Stimulated activated effector memory CD8-positive, alpha-beta T cell treated with anti-CD3 and anti-CD28 coated beads, Interleukin-12 subunit alpha, Interleukin-12 subunit beta, amount 100 ng/mL, for 72 hours (primary cell): ENCODE results near the gene IGSF22.
A peak's percentile ranks its signal among the peaks of the same experiment; 100 is the strongest.

Experiments used
- ATAC-seq: fragments of 150-1000 bp; cut with Tn5 transposase; 2 replicates; pipeline ENCODE4 v1.10.0; 2021
- DNase-seq, 2 donors: peaks; one replicate each; pipeline ENCODE4 v3.0.0; 2021 to 2022; ENCODE audit warnings: low spot score in 2 of 2
- H3K27ac Mint-ChIP-seq: one replicate; pipeline ENCODE4 v1.8.0; 2022; ENCODE audit warnings: mild to moderate bottlenecking, mixed read lengths
- H3K36me3 Mint-ChIP-seq: one replicate; pipeline ENCODE4 v1.8.0; 2022; ENCODE audit warnings: mild to moderate bottlenecking, mixed read lengths
- H3K4me1 Mint-ChIP-seq: one replicate; pipeline ENCODE4 v1.8.0; 2022; ENCODE audit warnings: mixed read lengths
- H3K4me3 Mint-ChIP-seq: one replicate; pipeline ENCODE4 v1.8.0; 2022; ENCODE audit warnings: mild to moderate bottlenecking, mixed read lengths
- H3K9me3 Mint-ChIP-seq: one replicate; pipeline ENCODE4 v1.8.0; 2022; ENCODE audit warnings: mixed read lengths

Gene IGSF22

DNA sequence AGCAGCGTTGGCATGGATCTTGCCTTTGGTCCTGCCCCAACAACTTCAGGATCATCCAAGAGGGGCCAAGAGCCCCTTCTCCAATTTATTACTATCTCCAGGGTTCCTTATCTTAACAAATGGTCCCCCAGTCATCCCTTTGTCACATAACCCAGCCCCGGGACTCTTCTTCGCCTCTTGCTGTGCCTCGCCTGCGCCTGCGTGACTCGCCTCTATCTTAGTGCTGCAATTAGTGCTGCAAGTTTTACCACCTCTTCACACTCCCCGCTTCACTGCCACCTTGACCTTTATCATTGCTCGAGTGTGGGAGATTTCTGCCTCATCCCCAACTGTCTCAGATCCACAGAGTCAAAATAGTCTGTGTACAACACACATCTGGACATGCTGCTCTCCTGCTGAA lies 4.0 kb upstream of the IGSF22 start:
- Mint-ChIP-seq H3K4me1 (peaks cover 14% of the 10 kb centered on the region), H3K9me3 (no peaks in the 10 kb centered on the region), H3K27ac (no peak overlapping the region), H3K4me3 (no peak overlapping the region), H3K36me3 (no peaks in the 10 kb centered on the region)
- no peak for DNase-seq
- no peak for ATAC-seq

DNA sequence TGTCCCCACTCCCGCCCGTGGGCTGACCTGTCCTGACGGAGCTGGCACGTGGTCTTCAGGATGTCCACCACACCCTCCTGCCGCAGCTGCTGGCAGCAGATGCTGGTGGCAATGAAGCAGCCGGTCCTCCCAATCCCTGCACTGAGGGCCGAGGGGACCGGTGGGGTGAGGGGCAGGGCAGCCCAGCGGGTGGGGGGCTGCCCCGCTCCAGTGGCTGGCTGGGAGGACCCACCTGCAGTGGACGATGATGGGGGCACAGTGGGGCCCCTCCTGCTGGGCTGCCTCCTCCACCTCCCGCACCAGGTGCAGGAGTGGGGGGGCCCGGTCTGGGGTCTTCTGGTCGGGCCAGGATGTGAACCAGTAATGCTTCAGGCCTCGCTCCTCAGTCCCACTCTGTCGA lies 3.4 kb upstream of the IGSF22 start:
- no peak overlapping the region for H3K4me3 Mint-ChIP-seq
- DNase-seq (no peak), ATAC-seq (no peak)
- peaks cover 14% of the 10 kb centered on the region for H3K4me1 Mint-ChIP-seq
- H3K9me3 Mint-ChIP-seq = no peaks in the 10 kb centered on the region
- H3K36me3 Mint-ChIP-seq = no peaks in the 10 kb centered on the region
- H3K27ac Mint-ChIP-seq = no peak overlapping the region

DNA sequence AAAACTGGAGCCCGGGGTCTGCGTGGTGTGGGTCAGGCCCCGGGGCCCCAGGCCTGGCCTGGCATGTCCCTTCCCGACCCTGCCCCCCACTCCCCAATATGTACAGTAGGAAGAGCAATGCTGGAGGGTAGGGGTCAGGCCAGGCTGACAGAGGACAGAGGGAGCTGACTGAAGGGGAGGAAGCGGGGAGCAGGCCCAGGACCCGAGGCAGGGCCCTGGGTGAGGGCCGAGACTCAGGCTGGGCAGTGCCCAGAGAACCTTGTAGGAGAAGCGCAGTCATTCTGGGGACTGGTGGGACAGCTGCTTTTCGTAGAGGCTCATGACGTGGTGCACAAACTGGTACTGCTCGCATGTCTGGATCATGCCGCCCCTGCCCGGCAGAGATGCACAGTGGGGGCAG lies 2.7 kb upstream of the IGSF22 start:
- Mint-ChIP-seq H3K36me3 (no peaks in the 10 kb centered on the region), H3K4me1 (peaks cover 14% of the 10 kb centered on the region), H3K9me3 (no peaks in the 10 kb centered on the region), H3K4me3 (no peak overlapping the region), H3K27ac (no peak overlapping the region)
- ATAC-seq (no peak), DNase-seq (no peak)

DNA sequence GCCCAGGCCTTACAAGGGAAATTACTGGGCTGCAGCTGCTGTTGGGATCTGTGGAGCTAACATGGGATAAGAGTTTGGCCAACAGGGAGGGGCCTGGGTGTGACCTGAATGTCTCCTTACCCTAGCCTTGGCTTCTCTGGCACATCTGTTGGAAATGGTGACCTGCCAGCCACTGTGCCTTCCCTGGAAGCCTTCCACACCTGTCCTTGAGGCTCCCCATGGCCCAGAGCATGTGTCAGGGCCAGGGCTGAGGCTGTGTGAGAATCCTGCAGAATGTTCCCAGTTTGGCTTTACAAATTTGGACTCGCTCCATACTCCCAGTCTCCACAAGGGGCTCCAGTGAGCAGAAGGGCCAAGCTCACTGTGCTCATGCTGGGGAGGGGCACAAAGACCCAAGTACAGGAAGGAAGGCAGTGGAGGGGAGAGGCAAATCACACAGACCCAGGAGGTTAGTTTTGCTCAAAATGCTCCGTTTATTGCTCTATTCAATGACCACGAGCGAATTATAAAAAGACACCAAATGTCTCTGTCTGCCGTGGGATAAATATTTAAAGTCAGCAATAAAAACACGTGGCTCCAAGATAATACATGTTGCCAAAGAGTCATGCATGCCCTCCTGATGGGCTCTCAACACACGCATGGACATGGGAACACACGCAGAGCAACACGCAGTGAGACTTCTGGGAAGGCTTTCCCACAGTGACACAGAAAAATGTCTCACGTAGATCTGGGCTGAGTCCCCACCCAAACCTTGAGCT lies 1.7 kb upstream of the IGSF22 start:
- Mint-ChIP-seq H3K4me3 (no peak overlapping the region), H3K9me3 (no peaks in the 10 kb centered on the region), H3K27ac (no peak overlapping the region), H3K36me3 (no peaks in the 10 kb centered on the region), H3K4me1 (peaks cover 14% of the 10 kb centered on the region)
- ATAC-seq (peak; percentile 50), DNase-seq (peak; percentile 28 to 66)

DNA sequence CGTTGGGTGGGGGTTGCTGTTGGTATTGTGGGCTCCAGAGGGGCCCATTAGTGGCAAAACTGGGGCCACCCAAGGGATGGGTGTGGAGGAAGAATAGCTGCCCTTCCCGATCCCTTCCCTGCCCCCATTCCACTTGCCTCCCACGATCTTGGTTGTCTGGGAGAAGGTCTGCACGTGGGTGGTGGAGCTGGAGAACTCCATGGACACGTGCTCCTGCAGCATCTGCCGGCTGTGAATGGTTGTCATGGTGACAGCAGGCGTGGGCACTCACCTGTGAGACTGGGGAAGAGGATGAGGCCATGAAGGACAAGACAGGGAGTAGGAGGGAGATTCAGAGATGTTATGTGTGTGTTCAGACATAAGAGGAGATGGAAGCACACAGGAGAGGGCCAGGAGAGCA lies 2.0 kb downstream of the IGSF22 start:
- no peak overlapping the region for H3K27ac Mint-ChIP-seq
- no peak for ATAC-seq
- no peaks in the 10 kb centered on the region for H3K9me3 Mint-ChIP-seq
- no peak for DNase-seq
- no peaks in the 10 kb centered on the region for H3K36me3 Mint-ChIP-seq
- H3K4me3 Mint-ChIP-seq = no peak overlapping the region
- peaks cover 32% of the 10 kb centered on the region for H3K4me1 Mint-ChIP-seq

DNA sequence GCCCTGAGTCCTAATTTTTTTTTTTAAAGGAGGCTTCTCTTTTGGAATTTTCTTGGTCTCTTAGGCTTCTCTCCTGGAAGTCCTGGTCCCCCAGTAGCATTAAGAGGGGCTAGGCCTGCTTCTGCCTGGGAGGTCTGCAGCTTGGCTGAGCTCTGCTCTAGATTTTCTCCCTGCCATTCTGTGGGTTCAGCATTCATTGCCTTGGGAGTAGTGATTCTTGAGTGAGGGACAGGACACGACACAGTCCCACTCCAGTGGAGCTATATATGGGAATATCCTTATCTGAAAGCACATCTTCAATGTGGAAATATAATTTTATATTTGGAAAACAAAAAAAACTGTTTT lies 3.7 kb downstream of the IGSF22 start:
- no peak for DNase-seq
- Mint-ChIP-seq H3K9me3 (no peaks in the 10 kb centered on the region), H3K4me1 (peaks cover 25% of the 10 kb centered on the region), H3K27ac (no peak overlapping the region), H3K36me3 (no peaks in the 10 kb centered on the region), H3K4me3 (peak overlapping the region; percentile 89)
- no peak for ATAC-seq

DNA sequence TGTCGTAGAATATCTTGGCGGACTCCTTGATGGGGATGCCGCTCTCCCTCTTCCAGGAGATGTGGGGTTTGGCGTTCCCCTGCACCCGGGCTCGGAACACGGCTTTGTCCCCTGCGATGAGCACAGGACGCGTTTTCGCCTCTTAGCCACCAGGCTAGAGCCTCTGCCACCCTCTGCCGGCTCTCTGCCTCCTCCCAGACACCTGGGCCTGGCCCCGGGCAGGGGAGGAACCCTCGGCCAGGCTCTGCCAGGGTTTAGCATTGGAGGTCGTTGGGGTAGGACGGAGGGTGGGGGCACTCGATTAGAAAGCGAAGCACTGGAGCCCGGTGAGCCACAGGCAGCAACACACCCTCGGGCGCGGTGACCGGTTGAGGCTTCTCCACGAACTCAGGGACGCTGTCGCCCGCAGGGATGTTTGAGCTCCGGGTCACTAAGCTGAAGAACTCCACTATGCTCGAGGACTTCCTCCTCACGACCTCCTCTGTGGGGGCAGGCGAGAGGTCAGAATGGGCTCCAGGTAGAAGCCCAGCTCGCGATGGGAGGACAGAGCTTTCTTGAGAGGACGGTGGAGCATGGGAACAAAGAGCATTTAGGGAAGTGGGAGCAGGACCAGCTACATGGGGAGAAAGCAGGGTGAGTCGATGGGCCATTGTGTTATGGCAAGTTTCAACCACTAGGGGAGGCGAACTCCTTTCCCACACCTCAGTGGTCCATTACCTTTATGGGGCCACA lies 4.3 kb downstream of the IGSF22 start:
- H3K4me3 Mint-ChIP-seq = peak overlapping the region; percentile 89
- H3K36me3 Mint-ChIP-seq = no peaks in the 10 kb centered on the region
- DNase-seq (peak; percentile 38 to 83), ATAC-seq (peak; percentile 81)
- H3K4me1 Mint-ChIP-seq = peaks cover 25% of the 10 kb centered on the region
- H3K27ac Mint-ChIP-seq = peak overlapping the region; percentile 58
- H3K9me3 Mint-ChIP-seq = no peaks in the 10 kb centered on the region

DNA sequence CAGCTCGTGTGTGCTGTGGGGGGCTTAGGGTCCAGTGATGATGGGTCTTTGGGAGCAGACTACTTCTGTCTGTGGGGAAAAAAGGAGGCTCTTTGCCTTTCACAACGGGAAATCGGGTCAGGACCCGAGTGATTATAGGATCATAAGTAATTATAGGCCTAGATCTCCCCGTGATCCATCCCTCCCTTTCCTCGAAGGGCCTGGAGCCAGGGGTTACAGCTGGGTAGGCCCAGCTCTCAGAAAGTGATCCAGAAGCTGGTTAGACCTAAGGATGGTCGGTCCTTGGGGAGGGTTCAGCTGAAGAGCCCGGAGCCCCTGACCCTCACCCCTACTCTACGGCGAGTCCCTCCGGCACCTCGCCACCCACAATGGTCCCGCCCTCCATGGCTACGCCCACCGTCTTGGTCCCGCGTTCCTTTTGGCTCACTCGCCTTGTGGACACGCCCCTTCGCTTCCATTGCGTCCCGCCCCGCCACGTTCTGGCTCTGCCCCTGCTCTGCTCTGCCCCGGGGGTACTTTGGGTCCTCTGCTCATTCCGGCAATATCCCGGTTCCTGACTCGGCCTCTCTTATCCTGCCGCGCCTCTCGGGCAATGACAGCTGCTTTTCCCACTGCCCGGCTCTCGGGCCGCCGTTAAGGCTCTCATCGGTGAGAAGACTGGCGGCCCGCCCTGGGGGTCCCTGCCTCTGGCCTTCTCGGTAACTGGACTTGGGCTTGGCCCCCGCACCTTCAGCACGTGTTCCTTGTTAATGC lies 5.0 kb downstream of the IGSF22 start:
- ATAC-seq = peak; percentile 89
- H3K4me1 Mint-ChIP-seq = peaks cover 25% of the 10 kb centered on the region
- H3K27ac Mint-ChIP-seq = peak overlapping the region; percentile 58
- no peaks in the 10 kb centered on the region for H3K36me3 Mint-ChIP-seq
- H3K4me3 Mint-ChIP-seq = peak overlapping the region; percentile 89
- no peaks in the 10 kb centered on the region for H3K9me3 Mint-ChIP-seq
- DNase-seq = peak; percentile 70 to 89

DNA sequence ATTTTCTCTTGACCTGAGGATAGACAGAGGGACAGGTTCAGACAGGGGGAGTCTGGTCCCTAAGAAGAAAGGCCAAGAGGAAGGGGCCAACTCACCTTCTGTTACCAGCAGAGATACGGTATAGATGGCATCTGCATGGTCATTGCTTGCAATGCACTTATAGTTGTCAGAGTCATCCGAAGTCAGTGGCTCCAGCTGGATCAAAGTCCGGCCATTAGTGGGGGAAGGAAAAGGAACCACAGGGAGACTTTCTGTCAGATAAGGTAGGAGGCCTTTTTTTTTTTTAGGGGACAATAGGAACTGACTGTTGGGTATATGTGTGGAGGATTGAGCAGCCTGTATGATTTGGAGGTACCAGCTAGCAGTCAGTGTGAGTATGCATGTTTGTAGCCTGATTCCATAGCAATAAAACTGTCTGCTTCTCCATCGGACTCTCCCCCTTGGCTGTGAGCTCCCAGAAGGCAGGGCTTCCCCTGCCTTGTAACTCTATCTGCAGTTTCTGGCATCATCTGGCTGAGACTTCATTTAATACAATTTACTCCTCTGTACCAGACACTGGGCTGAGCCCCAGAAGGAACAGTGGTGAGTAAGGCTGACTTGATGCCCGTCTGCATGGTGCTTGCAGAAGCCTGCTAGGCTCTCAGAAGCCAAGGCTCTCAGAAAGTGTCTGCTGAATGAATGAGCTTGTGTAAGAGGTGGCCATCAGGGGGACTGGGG lies 5.7 kb downstream of the IGSF22 start:
- DNase-seq (no peak), ATAC-seq (no peak)
- H3K27ac Mint-ChIP-seq = no peak overlapping the region
- H3K4me1 Mint-ChIP-seq = peaks cover 25% of the 10 kb centered on the region
- no peaks in the 10 kb centered on the region for H3K36me3 Mint-ChIP-seq
- no peaks in the 10 kb centered on the region for H3K9me3 Mint-ChIP-seq
- peak overlapping the region; percentile 89 for H3K4me3 Mint-ChIP-seq

DNA sequence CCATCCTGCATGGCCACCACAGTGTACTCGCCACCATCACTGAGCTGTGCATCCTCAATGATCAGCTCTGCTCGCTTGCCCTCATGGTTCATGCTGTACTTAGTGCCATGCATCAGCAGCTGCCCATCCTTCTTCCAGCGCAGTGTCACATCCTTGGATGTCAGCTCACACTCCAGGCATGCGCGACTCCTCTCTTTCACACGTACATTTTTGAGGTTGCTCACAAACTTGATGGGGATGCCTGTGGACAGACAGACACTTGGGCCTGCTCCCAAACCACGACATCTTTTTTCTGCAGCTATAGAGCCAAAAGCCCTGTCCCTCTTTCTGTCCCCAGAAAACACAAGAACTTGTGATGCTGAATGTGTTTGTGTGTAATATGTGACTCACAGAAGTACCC lies 10.5 kb downstream of the IGSF22 start:
- no peaks in the 10 kb centered on the region for H3K36me3 Mint-ChIP-seq
- no peak overlapping the region for H3K27ac Mint-ChIP-seq
- no peaks in the 10 kb centered on the region for H3K9me3 Mint-ChIP-seq
- ATAC-seq (no peak), DNase-seq (no peak)
- no peak overlapping the region for H3K4me3 Mint-ChIP-seq
- H3K4me1 Mint-ChIP-seq = peaks cover 9% of the 10 kb centered on the region

DNA sequence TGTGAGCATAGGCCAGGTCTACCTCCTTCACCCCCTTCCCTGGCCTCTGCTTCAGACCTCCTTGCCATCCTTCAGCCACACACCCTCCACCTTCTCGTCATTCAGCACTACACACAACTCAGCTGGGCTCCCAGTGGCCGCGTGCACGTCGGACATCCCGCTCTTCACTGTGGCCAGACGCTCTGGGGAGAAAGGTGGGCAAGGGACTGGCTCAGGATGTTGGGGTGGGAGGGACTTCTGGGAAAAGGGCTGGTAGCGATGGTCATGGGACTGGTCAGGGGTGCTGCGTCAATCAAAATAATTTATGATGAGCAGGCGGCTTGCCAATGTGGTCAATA lies 11.6 kb downstream of the IGSF22 start:
- no peaks in the 10 kb centered on the region for H3K9me3 Mint-ChIP-seq
- ATAC-seq = no peak
- no peak for DNase-seq
- no peak overlapping the region for H3K27ac Mint-ChIP-seq
- no peaks in the 10 kb centered on the region for H3K36me3 Mint-ChIP-seq
- H3K4me3 Mint-ChIP-seq = no peak overlapping the region
- no peaks in the 10 kb centered on the region for H3K4me1 Mint-ChIP-seq

DNA sequence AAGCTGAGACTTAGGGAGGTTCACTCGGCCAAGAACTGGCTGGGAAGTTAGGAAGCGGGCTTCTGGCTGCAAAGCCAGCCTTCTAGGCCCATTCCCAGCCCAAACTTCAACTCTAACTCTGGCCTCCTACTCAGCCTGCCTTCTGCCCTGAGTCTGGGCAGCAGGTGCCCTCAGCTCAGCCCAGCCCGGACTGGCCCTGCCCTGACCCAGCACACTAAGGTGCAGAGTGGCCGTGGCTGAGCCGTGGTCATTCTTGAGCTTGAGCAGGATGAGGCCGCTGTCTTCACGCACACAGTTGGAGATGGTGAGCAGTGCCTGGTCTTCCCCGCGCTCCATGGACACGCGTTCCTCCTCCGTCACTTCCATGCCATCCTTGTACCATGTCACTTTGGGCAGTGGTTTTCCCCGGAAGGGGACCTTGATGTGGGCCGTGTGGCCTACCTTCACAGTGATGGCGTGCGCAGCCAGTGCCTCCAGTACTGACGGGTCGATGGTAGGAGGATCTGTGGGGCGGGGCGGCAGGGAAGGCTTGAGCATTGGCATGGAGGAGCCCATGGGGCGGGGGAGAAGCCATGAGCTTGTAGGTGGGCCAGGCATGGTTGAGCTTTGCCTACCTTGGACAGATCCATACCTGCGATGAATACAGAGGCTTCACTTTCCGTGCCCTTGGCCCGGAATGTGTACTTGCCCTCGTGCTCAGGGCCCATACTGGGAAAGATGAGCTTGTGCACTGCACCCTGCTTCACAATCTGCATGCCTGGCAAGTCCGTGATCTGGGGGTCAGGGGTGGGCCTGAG lies 12.1 kb downstream of the IGSF22 start:
- Mint-ChIP-seq H3K4me3 (no peak overlapping the region), H3K9me3 (no peaks in the 10 kb centered on the region), H3K27ac (no peak overlapping the region), H3K36me3 (no peaks in the 10 kb centered on the region), H3K4me1 (no peaks in the 10 kb centered on the region)
- no peak for ATAC-seq
- no peak for DNase-seq

DNA sequence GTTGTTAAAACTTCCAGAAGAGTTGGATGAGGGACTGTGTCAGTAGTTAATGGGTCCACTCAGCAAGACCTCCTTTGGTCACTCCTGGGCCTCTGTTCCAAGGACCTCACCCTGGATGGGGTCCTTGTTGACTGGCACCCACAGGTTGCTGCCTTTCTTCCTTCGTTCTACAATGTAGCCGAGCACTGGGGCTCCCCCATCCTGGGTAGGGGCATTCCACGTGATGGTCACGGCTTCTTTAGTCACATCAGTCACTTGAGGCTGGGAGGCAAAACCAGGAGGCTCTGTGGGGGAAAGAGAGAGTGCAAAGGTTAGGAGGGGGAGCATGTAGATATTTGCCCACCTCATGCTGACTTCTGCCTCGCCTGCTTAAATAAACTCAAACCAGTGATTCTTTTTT lies 15.4 kb downstream of the IGSF22 start:
- Mint-ChIP-seq H3K36me3 (no peaks in the 10 kb centered on the region), H3K4me1 (peaks cover 13% of the 10 kb centered on the region), H3K4me3 (no peak overlapping the region), H3K9me3 (no peaks in the 10 kb centered on the region), H3K27ac (peak overlapping the region; percentile 7)
- ATAC-seq = peak; percentile 27
- DNase-seq = no peak

DNA sequence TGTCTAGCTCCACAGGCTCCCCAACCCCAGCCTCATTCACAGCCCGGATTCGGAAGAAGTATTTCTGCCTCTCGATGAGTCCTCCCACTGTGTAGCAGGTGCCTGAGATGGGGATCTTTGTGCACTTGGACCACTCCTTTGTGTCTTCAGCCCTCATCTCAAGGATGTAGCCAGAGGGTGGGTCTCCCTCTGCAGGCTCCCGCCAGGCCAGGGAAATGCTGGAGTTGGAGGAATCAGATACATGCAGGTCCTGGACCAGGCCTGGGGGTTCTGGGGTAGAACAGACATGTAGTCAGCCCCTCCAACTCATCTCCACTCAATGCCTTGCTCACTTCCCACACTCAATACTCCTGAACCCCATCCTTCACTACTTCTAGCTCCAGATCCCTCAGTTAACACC lies 16.6 kb downstream of the IGSF22 start:
- H3K36me3 Mint-ChIP-seq = no peaks in the 10 kb centered on the region
- H3K9me3 Mint-ChIP-seq = no peaks in the 10 kb centered on the region
- DNase-seq = no peak
- no peak overlapping the region for H3K27ac Mint-ChIP-seq
- no peak overlapping the region for H3K4me3 Mint-ChIP-seq
- H3K4me1 Mint-ChIP-seq = peaks cover 24% of the 10 kb centered on the region
- no peak for ATAC-seq
